Cerebellar nuclear complex (tissue), 1 donor: ENCODE measurements around the gene GJB3.

Experiments
- DNase-seq, 2 experiments: peaks; one replicate each; lab custom pipeline; 2025; lab: John Stamatoyannopoulos, UW

GJB3 gene

GRCh38 chr1:34825455-34826091 lies 44.6 kb downstream of the GJB3 start:
- DNase-seq = no peak

- no peak for DNase-seq
These were observed 46.4 kb downstream of the GJB3 start for GRCh38 chr1:34827341-34827941.

- DNase-seq = no peak
These were observed 47.6 kb downstream of the GJB3 start for GRCh38 chr1:34828611-34829010.

GRCh38 chr1:34829250-34829649 lies 48.2 kb downstream of the GJB3 start:
- DNase-seq = no peak

- DNase-seq = no peak
These were observed 50.8 kb downstream of the GJB3 start for GRCh38 chr1:34831721-34832246.

GRCh38 chr1:34833711-34834110 lies 52.7 kb downstream of the GJB3 start:
- DNase-seq = no peak
